HG03196 (cell line): ENCODE data around the gene LRRTM4.
"Not testable (repeated sequence)": the region's sequence is repeated elsewhere in the genome, so short reads cannot be mapped to it uniquely, and the experiment has no call there.

Source experiments
- ATAC-seq: cut with Tn5 transposase; IDR thresholded peaks from one replicate; pipeline ENCODE4 v1.9.1; 2021; ENCODE audit not compliant: unreplicated experiment

The LRRTM4 gene

GRCh38 chr2:77179297-77179696, 342.9 kb downstream of the LRRTM4 start:
- no peak for ATAC-seq

DNA sequence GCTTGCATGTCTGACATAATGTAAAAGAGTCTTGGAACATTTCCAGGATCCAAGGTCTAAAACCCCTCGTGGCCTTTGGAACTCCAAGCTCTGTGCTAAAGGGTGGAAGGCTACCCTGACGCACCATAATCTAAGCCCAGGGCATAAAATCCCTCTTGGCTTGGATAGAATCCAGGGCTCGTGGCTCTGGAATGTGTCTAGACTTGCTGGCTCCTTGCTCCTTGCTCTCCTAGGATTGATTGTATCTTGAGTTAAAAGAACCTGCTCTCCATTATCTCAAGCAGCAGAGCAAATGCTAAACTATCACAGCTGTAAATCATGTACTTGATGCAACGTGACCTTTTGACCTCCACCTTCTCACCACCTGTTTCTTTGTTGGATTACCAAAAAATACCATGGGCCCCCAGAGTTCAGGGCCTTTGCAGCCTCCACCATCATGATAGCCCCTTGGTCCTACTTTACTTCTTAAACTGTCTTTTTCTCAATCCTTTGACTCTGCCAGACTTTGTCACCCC, 346.9 kb downstream of the LRRTM4 start:
- ATAC-seq, result not testable (repeated sequence)

- ATAC-seq, result no peak
These were observed 352.8 kb downstream of the LRRTM4 start for GRCh38 chr2:77169426-77169825.

- ATAC-seq, result not testable (repeated sequence)
These were observed 358.2 kb downstream of the LRRTM4 start for GRCh38 chr2:77164021-77164420.

GRCh38 chr2:77161009-77161408, 361.2 kb downstream of the LRRTM4 start:
- ATAC-seq, result no peak

DNA sequence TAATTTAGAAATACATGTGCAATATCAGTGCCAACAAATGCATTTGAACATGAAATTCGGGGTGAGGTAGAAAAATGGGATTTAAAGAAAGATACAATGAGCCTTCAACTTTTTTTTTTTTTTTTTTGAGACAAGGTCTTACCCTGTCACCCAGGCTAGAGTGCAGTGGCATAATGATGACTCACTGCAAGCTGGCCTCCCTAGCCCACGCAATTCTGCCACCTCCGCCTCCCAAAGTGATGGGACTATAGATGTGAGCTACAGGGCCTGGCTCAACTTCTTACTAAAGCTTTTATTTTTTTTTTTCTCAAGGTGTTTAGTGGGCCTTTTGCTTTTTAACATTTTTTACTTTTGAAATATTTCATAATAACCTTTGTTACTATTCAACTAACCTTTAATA, 365.6 kb downstream of the LRRTM4 start:
- no peak for ATAC-seq

DNA sequence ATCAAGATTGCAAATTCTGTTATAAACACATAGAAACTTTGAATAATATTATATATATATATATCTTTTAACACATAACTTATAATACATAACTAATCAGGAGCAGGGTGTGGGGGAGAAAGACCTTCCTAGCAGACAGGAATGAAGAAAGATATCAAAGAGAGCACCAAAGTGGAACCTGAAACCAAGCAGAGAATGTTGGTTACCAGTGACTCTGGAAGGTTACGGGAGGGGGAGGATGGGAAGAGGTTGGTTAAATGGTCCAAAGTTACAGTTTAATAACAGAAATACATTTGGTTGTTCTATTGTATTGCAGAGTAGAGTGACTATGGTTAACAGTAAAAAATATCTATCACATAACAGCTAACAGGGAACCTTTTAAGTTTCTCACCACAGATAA, 366.7 kb downstream of the LRRTM4 start:
- no peak for ATAC-seq

GRCh38 chr2:77149565-77149964, 372.6 kb downstream of the LRRTM4 start:
- no peak for ATAC-seq

- ATAC-seq, result no peak
These were observed 375.0 kb downstream of the LRRTM4 start for GRCh38 chr2:77147153-77147552.

DNA sequence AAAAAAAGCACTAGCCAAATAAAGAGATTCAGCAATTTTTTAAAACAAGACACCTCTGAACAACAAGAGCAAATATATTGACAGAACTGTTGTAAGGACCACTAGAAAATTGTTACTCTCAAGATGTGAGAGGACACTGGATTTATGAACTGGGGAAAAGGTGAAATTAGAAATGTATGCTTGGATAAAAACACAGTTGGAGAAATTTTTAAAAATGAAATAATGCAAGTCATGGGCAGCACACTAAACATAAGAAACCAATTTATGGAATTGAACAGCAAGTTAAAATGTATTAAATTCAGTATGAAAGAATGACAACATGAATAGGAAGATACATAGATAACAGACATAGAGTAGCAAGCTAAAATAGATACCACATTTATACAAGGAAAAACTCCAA, 377.4 kb downstream of the LRRTM4 start:
- ATAC-seq, result no peak

DNA sequence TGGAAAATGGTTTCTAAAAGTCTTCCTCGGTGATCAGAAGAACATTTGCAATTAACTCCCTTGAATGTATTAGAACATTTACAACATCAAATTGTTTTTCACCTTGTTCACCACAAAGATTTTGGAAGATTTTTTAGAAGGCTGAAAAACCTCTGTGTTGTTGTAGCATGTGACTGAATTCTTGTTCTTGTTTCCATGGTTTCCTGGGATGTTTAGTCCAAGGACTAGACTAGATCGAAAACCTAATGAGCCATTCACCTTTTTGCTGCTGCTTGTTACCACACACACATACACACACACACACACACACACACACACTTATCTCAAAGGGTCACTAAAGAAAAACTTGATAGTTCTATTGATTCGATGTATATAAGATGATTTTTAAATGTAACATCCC, 380.0 kb downstream of the LRRTM4 start:
- ATAC-seq, result no peak

DNA sequence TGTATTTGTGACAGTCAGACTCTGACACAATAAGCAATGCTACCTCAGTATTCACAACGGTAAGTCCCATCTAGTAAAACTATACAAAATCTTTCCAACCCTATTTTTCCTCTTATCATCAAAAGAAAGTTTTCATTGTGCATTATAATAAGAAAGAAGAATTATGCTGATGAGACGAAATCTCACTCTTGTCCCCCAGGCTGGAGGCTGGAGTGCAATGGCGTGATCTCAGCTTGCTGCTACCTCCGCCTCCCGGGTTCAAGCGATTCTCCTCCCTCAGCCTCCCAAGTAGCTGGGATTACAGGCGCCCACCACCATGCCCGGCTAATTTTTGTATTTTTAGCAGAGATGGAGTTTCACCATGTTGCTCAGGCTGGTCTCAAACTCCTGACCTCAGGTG, 393.7 kb downstream of the LRRTM4 start:
- ATAC-seq, result not testable (repeated sequence)

- ATAC-seq, result no peak
These were observed 394.8 kb downstream of the LRRTM4 start for GRCh38 chr2:77127345-77127744.

DNA sequence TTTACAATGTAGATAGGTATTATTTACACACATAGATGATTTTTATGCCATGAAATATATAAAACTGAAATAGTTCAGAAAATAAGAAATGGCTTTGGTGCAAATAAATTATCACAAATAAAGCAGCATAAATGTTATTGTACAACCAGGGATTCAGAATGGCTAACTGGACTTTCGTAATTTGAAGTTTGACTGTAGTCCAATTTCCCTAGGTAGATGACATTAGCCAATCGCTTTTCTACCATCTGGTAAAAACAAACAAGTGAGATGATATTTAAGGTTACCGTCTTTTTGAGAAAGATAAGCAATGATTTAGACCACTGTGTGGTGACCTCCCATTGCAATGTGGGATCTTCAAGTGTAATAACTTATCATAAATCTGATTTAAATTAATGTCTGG, 400.7 kb downstream of the LRRTM4 start:
- no peak for ATAC-seq

GRCh38 chr2:77119333-77119732, 402.8 kb downstream of the LRRTM4 start:
- ATAC-seq, result no peak

DNA sequence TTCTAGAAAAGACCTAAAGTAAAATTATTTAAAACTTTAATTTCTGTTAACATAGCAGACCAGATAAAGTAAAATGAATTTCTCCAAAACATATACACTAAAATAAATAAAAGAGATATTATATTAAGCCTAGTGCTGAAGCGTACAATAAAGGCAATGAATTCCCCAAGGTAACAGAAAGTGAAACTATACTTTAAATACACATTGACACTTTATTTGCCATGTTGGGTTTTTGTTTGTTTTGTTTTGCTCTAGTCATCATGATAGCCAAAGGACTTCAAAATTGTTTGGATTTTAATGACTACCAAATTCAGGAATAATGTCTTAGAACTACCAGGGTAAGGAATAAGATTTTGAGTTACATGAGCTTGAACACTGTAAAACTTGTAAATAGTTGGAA, 413.3 kb downstream of the LRRTM4 start:
- no peak for ATAC-seq

- no peak for ATAC-seq
These were observed 417.2 kb downstream of the LRRTM4 start for GRCh38 chr2:77105008-77105407.

GRCh38 chr2:77104554-77104953, 417.6 kb downstream of the LRRTM4 start:
- no peak for ATAC-seq

- no peak for ATAC-seq
These were observed 419.2 kb downstream of the LRRTM4 start for GRCh38 chr2:77102927-77103326.

GRCh38 chr2:77101796-77102452, 420.3 kb downstream of the LRRTM4 start:
- ATAC-seq, result no peak

GRCh38 chr2:77099961-77100360, 422.2 kb downstream of the LRRTM4 start:
- no peak for ATAC-seq

DNA sequence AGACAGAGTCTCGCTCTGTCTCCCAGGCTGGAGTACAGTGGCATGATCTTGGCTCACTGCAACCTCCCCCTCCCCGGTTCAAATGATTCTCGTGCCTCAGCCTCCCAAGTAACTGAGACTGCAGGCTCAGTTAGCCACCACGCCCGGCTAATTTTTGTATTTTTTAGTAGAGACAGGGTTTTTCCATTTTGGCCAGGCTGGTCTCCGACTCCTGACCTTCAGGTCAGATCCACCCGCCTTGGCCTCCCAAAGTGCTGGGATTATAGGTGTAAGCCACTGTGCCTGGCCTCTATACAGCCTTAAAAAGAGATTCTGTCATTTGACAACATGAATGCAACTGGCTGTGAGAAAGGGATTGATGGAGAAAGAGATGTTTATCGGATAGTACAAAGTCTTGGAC, 426.7 kb downstream of the LRRTM4 start:
- ATAC-seq, result not testable (repeated sequence)

- ATAC-seq, result no peak
These were observed 427.1 kb downstream of the LRRTM4 start for GRCh38 chr2:77095096-77095495.
